HG03460 (cell line): Measurements from ENCODE around the gene HDAC7.

Experiments
- ATAC-seq: cut with Tn5 transposase; IDR thresholded peaks from one replicate; pipeline ENCODE4 v1.9.1; 2021; ENCODE audit not compliant: unreplicated experiment

The HDAC7 gene

GRCh38 chr12:47769234-47770085 is 50.2 kb downstream of the HDAC7 start:
- ATAC-seq: no peak

GRCh38 chr12:47768323-47768811 is 51.3 kb downstream of the HDAC7 start:
- no peak for ATAC-seq

- no peak for ATAC-seq
Measured at GRCh38 chr12:47767216-47767724, 52.4 kb downstream of the HDAC7 start.

DNA sequence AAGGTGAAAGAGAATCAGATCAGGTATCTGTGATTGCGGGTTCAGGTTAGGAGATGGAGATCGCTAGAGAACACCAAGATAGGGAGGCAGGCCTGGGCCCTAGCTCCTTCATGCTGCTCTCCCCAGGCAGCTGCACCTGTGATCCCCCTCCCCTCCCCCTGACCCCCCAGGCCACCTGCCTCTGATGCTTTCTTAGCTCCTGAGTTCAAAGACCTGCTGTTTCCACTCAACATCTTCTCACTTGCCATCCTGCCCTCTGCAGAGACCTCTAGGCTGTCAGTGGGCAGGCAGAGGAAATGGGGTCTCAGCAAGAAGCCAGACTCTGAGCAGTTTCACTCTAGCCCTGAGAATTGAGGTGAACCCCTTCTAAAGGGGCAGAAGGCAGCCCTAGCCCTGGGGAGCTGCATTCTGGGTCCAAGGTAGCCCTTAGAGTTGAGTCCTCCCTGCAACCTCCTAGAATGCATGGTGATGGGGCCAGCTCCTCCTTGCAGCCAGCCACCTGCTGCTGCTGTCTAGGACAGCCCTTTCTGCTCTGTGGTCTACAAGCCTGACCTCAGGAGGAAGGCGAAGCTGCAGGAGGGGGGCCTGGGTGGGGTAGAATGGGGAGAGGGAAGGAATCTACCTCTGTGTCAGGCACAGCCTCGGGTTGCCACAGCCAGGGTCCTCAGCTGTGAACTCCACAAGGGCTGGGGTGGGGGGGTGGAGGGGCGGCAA is 53.0 kb downstream of the HDAC7 start:
- ATAC-seq: no peak

- no peak for ATAC-seq
Measured at GRCh38 chr12:47763481-47764346, 56.0 kb downstream of the HDAC7 start.

GRCh38 chr12:47762850-47763465 is 56.7 kb downstream of the HDAC7 start:
- ATAC-seq: no peak

- ATAC-seq: peak; percentile 47
Measured at GRCh38 chr12:47758834-47759690, 60.6 kb downstream of the HDAC7 start, which contains the start of gene RAPGEF3. Gene RAPGEF3 (minus strand): TSS chr12:47758880. CDS start chr12:47758556, 324 bp downstream.

- no peak for ATAC-seq
Measured at GRCh38 chr12:47758584-47758833, 61.2 kb downstream of the HDAC7 start.

DNA sequence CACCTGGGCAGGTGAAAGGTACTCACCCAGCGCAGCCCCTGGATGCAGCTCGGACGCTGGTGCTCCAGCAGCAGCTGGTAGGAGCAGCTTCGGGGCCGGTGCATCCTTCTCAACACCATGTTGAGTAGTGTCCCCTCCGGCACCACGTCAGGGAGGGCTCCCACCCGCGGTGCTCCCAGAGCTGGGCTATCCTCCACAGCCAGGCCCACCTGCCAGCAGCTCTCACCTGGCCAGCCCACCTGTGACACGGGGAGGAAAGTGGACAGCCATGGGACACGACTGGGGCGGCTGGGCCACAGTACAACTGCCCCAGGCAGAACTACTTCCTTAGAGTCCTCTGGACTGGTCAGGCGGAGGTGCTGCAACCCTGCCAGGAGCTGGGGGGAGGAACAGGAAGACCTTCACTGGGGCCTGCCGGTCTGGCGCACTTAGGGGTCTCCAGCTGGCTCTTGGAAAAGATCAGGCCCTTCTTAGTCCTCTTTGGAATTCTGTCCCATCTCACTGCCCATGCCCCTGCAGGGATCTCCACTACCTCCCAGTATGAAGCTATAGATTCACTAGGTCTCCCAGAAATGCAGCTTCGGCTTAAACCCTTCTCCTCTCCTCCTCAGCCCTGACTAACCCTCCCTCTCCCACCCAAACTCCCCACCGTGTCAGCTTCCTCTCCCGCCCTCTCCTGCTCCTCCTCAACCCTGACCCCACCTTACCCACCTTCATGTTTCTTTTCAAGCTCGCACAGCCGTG is 61.7 kb downstream of the HDAC7 start:
- ATAC-seq: no peak

DNA sequence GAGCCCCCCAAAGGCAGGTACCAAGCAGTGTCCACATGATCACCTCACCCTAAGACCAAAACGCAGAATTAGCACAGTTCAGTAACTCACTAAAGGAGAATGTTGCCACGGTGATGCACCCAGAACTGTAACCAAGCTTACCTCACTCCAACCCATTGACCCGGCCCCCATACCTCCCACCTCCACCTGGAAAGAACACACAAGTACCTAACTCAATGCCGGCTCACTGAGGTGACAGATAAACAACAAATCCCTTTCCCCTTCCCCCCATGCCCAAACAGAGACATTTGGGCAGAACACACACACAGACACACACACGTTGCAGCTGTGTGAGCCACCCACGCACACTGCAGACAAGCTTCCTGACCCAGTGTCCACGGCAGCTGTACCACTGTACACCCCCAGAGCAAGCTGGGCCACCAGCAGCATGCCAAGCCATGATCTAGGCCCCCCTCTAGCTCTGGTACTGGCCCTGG is 62.3 kb downstream of the HDAC7 start:
- ATAC-seq: no peak

- ATAC-seq: peak; percentile 63
Measured at GRCh38 chr12:47755655-47756562, 63.8 kb downstream of the HDAC7 start.

- peak; percentile 17 for ATAC-seq
Measured at GRCh38 chr12:47754881-47755280, 64.8 kb downstream of the HDAC7 start.

- no peak for ATAC-seq
Measured at GRCh38 chr12:47754126-47754525, 65.6 kb downstream of the HDAC7 start.

GRCh38 chr12:47753021-47754001 is 66.4 kb downstream of the HDAC7 start:
- ATAC-seq: no peak

- no peak for ATAC-seq
Measured at GRCh38 chr12:47752552-47752951, 67.2 kb downstream of the HDAC7 start.

DNA sequence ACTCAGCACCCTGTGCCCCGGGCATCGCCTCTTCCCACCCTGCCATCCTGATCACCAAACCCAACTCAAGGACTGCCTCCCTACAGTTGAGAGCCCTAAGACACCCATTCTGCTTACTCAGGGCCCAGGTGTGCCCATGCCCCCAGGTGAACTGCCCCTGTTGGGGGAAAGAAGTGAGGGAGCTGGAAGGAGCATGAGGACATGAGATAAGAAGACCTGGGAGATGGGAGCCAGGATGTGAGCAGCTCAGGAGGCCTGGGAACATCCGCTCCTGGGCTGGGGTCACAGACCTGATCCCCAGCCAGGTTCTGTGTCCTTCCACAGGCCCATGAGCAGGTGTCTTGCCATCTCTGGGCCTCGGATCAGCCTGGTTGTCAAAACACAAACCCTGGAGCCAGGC is 67.6 kb downstream of the HDAC7 start:
- ATAC-seq: no peak

- ATAC-seq: no peak
Measured at GRCh38 chr12:47751561-47751960, 68.1 kb downstream of the HDAC7 start.
